Inferior parietal cortex (tissue), 1 donor: ENCODE measurements around the gene KCNAB1.

ENCODE experiments used
- DNase-seq: peaks from one replicate; pipeline ENCODE4 v3.0.0-alpha.2; 2016; ENCODE audit errors: extremely low spot score

Gene KCNAB1

DNA sequence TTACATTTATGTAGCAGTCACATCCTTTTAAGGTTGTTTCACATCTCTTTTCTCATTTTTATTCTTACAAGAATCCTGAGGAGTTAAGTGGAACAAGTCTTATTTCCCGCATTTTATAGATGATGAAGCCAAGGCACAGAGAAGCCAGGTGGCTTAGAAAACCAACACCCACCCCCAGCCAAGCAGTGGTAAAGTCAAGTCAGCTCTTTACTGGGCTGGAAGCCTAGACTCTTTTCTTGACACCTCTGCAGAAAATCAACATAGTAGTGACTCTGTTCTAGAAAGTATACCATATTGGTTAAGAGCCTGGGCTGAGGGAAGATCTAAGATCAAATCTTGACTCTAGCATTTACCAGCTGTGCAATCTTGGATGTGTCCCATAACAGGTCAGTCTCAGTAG is 195.7 kb downstream of the KCNAB1 start:
- no peak for DNase-seq

- no peak for DNase-seq
Observed at GRCh38 chr3:156317462-156318074, 197.2 kb downstream of the KCNAB1 start.

DNA sequence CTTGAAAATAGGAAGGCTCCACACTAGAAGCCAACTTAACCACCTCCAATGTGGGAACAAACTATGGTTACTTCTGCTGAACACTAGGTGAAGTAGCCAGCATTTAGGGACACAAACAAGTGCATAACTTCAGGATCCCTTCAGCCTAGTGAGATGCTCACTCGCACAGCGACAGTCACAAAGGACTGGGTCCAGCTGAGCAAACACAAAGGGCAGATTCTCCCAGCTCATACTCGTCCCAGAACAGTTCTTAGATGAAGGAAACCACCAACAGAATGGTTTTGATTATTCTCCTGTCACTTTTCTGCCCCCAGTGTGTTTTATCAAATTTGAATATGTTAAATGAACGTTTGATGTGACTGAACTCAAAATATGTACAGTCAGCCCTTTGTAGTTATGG is 201.6 kb downstream of the KCNAB1 start:
- peak; percentile 55 for DNase-seq

DNA sequence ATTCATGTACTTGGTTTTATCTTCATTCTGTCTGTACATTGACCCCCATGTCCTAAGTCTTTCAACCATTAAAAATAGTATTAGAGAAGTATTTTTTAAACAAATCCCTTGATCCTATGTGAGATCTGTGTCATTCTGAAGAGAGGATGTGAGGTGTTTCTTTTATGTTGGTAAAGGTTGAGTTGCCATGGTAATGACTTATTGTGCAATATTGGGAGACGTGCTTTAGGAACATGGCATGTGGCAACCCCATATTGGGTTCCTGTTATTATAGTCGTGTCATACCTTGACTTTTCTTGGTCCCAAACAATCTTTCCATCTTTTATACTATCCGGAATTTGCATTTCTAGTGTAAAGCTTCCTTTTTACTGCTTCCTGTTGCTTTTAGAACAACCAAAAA is 203.1 kb downstream of the KCNAB1 start:
- no peak for DNase-seq

GRCh38 chr3:156330415-156330814 is 210.0 kb downstream of the KCNAB1 start:
- no peak for DNase-seq

DNA sequence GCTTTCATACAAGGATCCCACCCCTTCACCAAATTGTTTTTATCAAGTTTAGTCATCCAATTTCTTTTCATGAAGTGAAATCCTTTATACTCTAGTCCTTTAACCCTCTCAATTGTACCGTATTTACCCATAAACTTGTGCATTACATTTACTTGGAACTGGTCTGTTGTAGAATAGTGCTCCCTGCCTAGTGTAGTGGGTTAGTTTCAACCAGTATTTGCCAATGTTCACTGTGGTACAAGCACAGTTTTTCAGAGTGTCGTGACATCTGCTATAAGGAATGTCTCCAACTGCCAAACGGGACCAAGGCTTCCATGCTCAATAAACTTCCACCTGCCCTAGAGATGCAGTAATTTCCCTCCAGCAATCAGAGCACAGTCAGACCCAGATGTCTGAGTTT is 211.9 kb downstream of the KCNAB1 start:
- no peak for DNase-seq

DNA sequence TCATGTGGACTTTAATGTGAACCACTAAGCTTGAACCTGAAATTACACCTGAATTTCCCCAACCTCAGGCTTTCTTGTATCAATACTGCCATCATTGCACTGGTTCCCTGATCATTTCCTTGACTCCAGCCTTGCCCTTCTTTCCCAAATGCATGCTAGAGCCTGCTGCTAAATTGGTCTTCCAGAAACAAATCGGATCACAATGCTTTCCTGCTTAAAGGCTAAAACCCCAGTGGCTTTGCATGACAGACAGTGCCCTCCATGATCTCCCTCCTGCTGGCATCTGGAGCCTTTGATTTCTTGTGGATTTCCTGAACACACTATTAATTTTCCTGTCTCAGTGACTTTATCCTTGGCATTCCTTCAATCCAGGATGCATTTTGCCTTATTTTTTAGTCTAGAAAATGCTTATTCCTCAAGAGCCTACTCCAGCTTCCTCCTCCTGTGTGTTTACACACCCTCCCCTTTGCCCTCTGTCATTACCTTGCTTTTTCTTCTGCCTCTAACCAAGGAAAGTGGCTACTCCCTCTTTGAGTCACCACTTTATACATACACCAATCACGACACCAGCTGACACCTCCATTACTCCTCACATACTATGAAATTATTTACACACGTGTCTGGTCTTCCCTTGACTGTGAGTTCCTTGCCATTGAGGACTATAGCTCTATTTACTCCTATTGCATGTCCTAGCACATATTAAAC is 214.6 kb downstream of the KCNAB1 start:
- no peak for DNase-seq

GRCh38 chr3:156339491-156339890 is 219.1 kb downstream of the KCNAB1 start:
- no peak for DNase-seq

DNA sequence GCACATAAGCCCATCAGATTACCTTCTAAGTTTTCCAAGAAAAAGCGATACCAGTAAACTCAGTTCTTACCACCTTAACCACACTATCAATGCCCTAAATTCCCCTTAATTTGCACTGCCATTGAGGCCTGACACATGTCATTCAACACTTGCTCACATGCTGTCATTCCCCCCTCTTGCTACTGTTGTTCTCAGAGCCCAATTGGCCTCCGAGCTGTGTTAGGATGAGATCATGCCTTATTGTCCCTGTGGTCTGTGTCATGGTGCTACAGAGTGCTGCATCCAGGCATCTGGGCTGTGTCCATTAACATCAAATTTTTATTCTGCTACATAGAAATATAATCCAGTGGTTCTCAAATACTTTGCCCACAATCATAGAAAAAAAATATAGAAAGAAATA is 221.0 kb downstream of the KCNAB1 start:
- peak; percentile 25 for DNase-seq

DNA sequence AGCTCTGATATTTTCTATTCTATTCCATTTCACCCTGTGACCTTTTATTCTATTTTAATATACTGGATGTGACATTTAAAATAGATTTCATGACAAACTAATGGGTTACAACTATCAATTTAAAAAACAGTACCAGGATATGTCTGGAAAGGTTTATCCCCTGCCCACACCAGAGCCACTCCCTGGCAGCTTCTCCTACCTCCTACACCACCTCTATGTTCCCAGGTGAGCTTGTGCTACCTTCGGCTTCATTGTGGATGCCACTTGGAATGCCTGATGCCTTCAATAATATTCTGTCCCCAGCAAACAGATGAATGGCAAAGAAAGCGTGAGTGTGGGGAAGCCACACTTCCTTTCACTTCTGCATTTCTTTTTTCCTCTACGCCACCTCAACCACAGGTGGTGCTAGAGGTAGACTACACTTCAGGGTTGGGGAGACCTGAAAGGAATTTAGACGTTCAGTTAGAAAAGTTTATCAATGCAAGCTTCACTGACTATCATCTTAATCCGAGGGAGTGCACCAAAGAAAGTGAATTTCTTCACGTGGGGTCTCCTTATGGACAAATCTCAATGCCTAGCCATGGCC is 221.5 kb downstream of the KCNAB1 start:
- no peak for DNase-seq

DNA sequence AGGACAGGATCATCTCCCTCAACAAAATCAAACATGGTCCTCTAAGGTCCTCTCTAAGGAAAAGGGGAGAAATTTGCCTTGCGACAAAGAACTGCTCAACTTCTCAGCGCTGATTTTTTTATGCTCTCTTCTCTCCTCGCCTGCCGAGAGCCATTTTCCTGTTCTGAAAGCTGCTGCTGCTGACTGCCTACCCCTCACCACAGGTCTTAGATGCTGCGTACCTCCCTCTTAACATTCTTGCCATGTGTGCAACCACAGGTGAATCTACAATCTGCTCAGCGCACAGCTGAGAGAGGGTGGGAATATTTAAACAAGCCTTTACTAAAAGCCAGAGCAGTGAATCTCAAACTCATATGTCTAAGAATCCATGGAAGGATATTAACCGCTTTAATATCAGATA is 223.8 kb downstream of the KCNAB1 start:
- DNase-seq: no peak

GRCh38 chr3:156349111-156349510 is 228.7 kb downstream of the KCNAB1 start:
- no peak for DNase-seq

GRCh38 chr3:156349978-156350377 is 229.6 kb downstream of the KCNAB1 start:
- no peak for DNase-seq

- DNase-seq: no peak
Observed at GRCh38 chr3:156350781-156351180, 230.4 kb downstream of the KCNAB1 start.

GRCh38 chr3:156351783-156352182 is 231.4 kb downstream of the KCNAB1 start:
- no peak for DNase-seq

DNA sequence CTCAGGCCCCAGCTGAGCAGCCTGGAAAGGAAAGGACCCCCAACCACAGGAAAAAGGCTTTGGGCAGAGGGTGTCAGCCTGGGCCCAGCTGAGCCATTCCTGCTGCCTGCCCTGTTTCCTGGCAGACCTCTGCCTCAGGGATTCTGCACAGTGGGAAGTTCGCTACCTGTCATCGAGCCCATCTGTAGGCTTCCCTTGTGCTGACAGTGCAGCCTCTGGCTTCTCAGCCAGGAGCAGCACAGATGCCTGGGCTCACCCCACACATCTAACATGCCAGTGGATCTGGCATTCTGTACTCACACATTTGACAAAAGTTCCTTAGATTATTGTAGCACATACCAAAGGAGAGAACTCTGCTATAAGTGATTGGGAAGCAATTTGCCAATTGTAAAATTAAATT is 232.3 kb downstream of the KCNAB1 start:
- DNase-seq: no peak

GRCh38 chr3:156353563-156353962 is 233.2 kb downstream of the KCNAB1 start:
- no peak for DNase-seq

DNA sequence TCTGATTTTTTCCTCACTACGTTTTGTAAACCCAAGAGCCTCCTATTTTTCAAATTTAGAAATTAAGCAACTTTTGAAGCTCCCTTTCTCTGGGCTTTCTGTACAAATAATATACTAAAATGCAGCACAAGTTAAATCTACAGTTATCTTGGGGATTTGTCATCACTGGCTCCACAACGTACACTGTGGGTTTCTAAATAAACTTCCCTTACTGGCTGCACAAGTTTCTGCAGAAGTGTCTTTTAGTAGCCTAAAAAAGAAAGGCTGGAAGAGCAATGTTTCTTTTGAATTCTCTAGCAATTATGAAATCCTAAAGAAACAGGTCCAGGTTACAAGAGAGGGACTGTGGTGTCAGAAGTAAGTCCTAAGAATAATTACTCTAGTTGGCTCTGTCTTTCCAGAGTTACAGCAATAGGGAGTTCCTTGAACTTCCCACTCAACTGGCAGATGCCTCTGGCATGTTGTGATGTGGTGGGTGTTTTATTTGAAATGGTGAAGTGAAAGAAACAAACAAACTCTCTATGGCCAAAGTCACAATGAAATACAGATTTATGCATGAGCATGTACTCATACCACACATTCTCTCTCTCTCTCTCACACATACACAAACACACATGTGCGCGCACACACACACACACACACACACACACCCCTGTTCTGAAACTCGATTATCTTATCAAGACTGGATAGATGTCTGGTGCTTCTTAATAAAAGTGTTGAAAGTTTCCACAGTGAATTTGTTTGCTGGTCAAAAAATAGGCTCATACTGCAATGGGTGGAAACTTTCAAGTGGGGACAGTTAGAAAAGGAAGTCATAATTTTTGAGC is 236.4 kb downstream of the KCNAB1 start:
- DNase-seq: no peak

GRCh38 chr3:156358232-156358631 is 237.9 kb downstream of the KCNAB1 start:
- DNase-seq: no peak

GRCh38 chr3:156359368-156359767 is 239.0 kb downstream of the KCNAB1 start:
- no peak for DNase-seq

GRCh38 chr3:156360083-156360482 is 239.7 kb downstream of the KCNAB1 start:
- DNase-seq: no peak

DNA sequence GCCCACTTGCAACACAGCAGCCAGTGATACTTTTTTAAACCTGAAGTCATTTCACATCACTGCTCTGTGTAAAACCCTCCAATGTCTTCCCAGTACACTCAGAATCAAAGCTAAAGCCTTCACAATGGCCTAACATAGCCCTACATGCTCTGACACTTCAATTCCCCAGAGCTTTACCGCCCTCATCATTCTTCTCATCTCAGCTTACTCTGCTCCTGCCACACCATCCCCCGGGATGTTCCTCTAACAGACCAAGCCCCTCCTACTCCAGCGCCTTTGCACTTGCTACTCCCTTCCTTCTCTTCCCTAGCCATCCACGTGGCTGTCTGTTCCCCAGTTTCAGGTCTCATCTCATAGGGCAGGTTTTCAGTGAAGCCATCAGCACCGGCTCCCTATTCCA is 240.6 kb downstream of the KCNAB1 start:
- DNase-seq: no peak

DNA sequence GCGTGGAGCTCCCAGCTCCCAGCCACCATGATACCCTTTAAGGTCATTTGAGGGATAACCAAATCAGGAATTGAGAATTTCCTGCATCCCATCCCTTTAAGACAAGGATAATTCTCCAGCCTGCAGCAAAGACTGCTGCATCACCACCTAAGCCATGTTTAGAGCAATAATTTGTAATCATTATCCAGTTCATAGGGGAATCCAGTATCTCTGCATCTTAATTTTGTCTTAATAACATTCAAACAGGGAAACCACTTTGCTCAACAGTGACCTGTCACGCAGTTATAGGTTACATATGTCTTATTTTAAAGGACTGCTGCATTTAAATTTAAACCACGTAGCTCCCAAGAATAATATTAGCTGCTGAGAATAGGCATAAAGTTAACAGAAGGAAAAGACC is 246.2 kb downstream of the KCNAB1 start:
- DNase-seq: no peak
